SK-N-SH treated with all-trans-retinoic acid at 6 μM for 48 hours (cell line): Measurements from ENCODE around the gene TEAD1.

ENCODE experiments used
- CSDC2 ChIP-seq: fragments of 250-450 bp; sonication (Bioruptor Pico); IDR thresholded peaks from 2 replicates; pipeline ENCODE4 v1.5.0; 2020; ENCODE audit warnings: mild to moderate bottlenecking, moderate library complexity
- PATZ1 ChIP-seq: fragments of 250-450 bp; sonication (Bioruptor Pico); IDR thresholded peaks from 2 replicates; pipeline ENCODE4 v1.8.0; 2020; ENCODE audit warnings: mild to moderate bottlenecking, moderate library complexity, borderline replicate concordance
- RARB ChIP-seq: fragments of 250-450 bp; sonication (Bioruptor Pico); IDR thresholded peaks from 2 replicates; pipeline ENCODE4 v1.8.0; 2021; ENCODE audit warnings: mild to moderate bottlenecking, moderate library complexity
- TSHZ2 ChIP-seq: fragments of 250-450 bp; sonication (Bioruptor Pico); IDR thresholded peaks from 2 replicates; pipeline ENCODE4 v1.5.0; 2020; ENCODE audit warnings: mild to moderate bottlenecking, moderate library complexity
- ZNF70 ChIP-seq: fragments of 450-650 bp; formaldehyde crosslinking; IDR thresholded peaks from 2 replicates; pipeline ENCODE4 v1.5.0; 2020; ENCODE audit warnings: mild to moderate bottlenecking, moderate library complexity
- ZNF8 ChIP-seq: fragments of 450-650 bp; formaldehyde crosslinking; IDR thresholded peaks from 2 replicates; pipeline ENCODE4 v1.5.0; 2020; ENCODE audit warnings: mild to moderate bottlenecking, moderate library complexity

GRCh38 chr11:12673924-12674570 lies at the start of gene TEAD1:
- peak; percentile 95; the same call in 1 of the 2 replicates for TF ChIP-seq CSDC2 (CRISPR knock-in tag)
- no peak for TF ChIP-seq ZNF70 (CRISPR knock-in tag)
- no peak for TF ChIP-seq ZNF8
- no peak for TF ChIP-seq RARB (CRISPR knock-in tag)
- TF ChIP-seq PATZ1, result no peak
- peak; percentile 96 for TF ChIP-seq TSHZ2 (CRISPR knock-in tag)
